ENCODE results near the gene SEMA3F.

DNA sequence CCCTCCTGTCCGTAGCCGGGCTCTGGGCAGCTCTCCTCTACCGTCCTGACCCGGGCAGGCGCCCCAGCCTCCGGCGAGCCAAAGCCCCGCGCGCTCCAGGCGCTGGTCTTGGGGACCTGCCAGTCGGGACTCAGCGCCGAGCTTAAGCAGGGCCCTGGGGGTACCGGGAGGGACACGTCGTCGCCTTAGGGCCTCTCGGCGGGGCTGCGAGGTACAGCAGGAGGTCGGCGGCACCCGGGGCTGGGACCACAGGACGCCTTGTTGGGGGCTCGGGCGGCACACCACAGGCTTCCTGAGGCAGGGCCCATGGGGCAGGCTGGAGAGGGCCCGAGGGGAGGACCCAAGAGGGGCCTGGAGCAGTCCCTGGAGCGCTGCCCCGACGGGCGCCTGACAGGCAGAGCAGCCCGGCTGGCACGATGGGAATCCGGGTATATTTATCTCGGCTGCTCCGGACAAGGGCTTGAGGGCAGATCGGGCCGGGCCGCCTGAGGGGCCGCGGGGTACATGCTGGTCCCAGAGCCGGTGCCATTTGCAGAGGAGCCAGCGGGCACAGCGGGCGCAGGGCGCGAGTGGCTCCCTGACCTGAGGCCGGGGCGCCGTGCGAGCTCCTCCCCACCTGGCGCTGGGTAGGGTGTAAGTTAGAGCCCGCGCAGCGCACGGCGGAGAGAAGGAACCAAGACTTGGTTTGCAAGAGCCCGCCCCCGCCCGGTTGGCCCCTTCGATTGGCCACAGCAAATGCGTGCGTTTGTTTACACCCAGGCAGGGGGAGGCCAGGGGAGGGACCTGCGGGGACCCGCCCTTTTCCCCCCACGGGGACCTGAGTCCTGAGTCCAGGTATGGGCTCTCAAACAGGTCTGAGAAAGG, 50.5 kb downstream of the SEMA3F start:
- TF ChIP-seq, protein P1, sequence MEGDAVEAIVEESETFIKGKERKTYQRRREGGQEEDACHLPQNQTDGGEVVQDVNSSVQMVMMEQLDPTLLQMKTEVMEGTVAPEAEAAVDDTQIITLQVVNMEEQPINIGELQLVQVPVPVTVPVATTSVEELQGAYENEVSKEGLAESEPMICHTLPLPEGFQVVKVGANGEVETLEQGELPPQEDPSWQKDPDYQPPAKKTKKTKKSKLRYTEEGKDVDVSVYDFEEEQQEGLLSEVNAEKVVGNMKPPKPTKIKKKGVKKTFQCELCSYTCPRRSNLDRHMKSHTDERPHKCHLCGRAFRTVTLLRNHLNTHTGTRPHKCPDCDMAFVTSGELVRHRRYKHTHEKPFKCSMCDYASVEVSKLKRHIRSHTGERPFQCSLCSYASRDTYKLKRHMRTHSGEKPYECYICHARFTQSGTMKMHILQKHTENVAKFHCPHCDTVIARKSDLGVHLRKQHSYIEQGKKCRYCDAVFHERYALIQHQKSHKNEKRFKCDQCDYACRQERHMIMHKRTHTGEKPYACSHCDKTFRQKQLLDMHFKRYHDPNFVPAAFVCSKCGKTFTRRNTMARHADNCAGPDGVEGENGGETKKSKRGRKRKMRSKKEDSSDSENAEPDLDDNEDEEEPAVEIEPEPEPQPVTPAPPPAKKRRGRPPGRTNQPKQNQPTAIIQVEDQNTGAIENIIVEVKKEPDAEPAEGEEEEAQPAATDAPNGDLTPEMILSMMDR (IDR thresholded peaks at IDR 0.05): no peak
- TF ChIP-seq POLR2A (IDR thresholded peaks at IDR 0.05): no peak
